ENCODE data around the gene CCDC190. TPM values are rescaled to one million over a fixed set of nuclear protein-coding genes. Genes with fewer than 3 reads are reported as not detected.

The CCDC190 gene
- total RNA-seq, result 0.24 and 0.31 TPM in 2 replicates

GRCh38 chr1:162861101-162861500 lies at the start of gene CCDC190:
TSS of gene CCDC190 (minus strand) at chr1:162861175. CDS start at chr1:162859646, 1,529 bp downstream.

Other genes starting within 250 kb of the CCDC190 start
- 95.1 and 106 TPM in 2 replicates for gene DDR2, start 228.7 kb downstream of the CCDC190 start, total RNA-seq
- gene HSD17B7, start 70.5 kb downstream of the CCDC190 start, total RNA-seq, result 3.6 and 10.7 TPM in 2 replicates
- 421 TPM in 2 replicates for gene RGS4, start 208.2 kb upstream of the CCDC190 start, total RNA-seq